ACC112 (cell line): ENCODE results near the gene RNF225.
"Not testable (repeated sequence)": the region's sequence is repeated elsewhere in the genome, so short reads cannot be mapped to it uniquely, and the experiment has no call there.

Source experiments
- H2AFZ ChIP-seq: fragments of 200-600 bp; sonication (generic); one replicate; pipeline ENCODE4 v1.6.0; 2017; ENCODE audit warnings: antibody characterized with exemption, low read length; ENCODE audit not compliant: unreplicated experiment
- H3K27ac ChIP-seq: fragments of 200-600 bp; sonication (generic); 2 replicates; pipeline ENCODE4 v1.5.1; 2014; ENCODE audit warnings: low read depth, mild to moderate bottlenecking, antibody characterized with exemption, low read length, moderate library complexity
- H3K27me3 ChIP-seq: fragments of 200-600 bp; sonication (generic); 2 replicates; pipeline ENCODE4 v1.6.1; 2014; ENCODE audit warnings: mild to moderate bottlenecking, antibody characterized with exemption, low read length, moderate library complexity, mixed read lengths; ENCODE audit not compliant: insufficient read depth
- H3K36me3 ChIP-seq: fragments of 200-600 bp; sonication (generic); 2 replicates; pipeline ENCODE4 v1.6.1; 2016; ENCODE audit warnings: mild to moderate bottlenecking, antibody characterized with exemption, low read length, moderate library complexity, mixed read lengths; ENCODE audit not compliant: insufficient read depth
- H3K4me1 ChIP-seq: fragments of 200-600 bp; sonication (generic); one replicate; pipeline ENCODE4 v1.6.1; 2016; ENCODE audit warnings: low read length, mixed read lengths; ENCODE audit not compliant: insufficient read depth, unreplicated experiment, control insufficient read depth
- H3K4me3 ChIP-seq: fragments of 200-600 bp; sonication (generic); 2 replicates; pipeline ENCODE4 v1.5.1; 2014; ENCODE audit warnings: mild to moderate bottlenecking, low read depth, low read length
- H3K79me2 ChIP-seq: fragments of 200-600 bp; sonication (generic); one replicate; pipeline ENCODE4 v1.6.0; 2016; ENCODE audit warnings: low read length; ENCODE audit not compliant: control insufficient read depth, unreplicated experiment, insufficient read depth

The RNF225 gene

DNA sequence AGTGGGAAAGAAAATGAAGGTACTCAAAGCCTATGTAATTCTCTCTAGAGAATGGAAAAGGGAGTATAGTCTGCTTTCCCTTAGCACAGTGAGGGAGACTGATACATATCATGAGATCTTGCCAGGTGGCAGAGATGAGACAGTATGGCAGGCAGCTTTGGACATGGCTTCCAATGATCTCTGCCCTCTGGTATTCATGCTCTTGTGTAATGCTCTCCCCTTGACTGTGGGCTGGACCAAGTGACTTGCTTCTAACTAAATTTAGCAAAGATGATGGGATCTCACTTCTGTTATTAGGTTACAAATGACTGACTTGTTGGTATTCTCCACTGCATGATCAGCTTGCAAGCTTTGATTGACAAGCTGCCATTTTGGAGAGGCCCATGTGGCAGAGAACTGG, 34.3 kb downstream of the RNF225 start:
- Histone ChIP-seq H3K79me2 (no peaks in the 10 kb centered on the region), H3K4me1 (no peaks in the 10 kb centered on the region), H3K27ac (no peak overlapping the region), H3K36me3 (peaks cover 35% of the 10 kb centered on the region), H2AFZ (no peak overlapping the region), H3K4me3 (no peak overlapping the region), H3K27me3 (no peaks in the 10 kb centered on the region)

DNA sequence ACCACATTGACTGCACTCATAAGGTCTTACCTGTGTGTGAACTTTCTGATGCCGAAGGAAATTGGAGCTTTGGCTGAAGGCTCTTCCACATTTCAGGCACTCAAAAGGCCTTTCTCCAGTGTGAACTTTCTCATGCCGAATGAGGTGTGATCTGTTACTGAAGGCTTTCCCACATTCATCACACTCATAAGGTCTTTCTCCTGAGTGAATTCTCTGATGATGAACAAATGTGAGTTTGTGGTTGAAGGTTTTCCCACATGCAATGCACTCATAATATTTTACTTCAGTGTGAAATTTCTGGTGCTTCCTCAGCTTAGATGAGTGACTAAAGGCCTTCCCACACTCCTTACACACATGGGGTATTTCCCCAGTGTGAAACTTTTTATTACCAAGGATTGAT, 38.8 kb downstream of the RNF225 start:
- H3K4me3 ChIP-seq: no peak overlapping the region
- peaks cover 10% of the 10 kb centered on the region for H3K79me2 ChIP-seq
- no peaks in the 10 kb centered on the region for H3K4me1 ChIP-seq
- H3K36me3 ChIP-seq: peaks cover 67% of the 10 kb centered on the region
- no peaks in the 10 kb centered on the region for H3K27me3 ChIP-seq
- no peak overlapping the region for H3K27ac ChIP-seq
- H2AFZ ChIP-seq: no peak overlapping the region

DNA sequence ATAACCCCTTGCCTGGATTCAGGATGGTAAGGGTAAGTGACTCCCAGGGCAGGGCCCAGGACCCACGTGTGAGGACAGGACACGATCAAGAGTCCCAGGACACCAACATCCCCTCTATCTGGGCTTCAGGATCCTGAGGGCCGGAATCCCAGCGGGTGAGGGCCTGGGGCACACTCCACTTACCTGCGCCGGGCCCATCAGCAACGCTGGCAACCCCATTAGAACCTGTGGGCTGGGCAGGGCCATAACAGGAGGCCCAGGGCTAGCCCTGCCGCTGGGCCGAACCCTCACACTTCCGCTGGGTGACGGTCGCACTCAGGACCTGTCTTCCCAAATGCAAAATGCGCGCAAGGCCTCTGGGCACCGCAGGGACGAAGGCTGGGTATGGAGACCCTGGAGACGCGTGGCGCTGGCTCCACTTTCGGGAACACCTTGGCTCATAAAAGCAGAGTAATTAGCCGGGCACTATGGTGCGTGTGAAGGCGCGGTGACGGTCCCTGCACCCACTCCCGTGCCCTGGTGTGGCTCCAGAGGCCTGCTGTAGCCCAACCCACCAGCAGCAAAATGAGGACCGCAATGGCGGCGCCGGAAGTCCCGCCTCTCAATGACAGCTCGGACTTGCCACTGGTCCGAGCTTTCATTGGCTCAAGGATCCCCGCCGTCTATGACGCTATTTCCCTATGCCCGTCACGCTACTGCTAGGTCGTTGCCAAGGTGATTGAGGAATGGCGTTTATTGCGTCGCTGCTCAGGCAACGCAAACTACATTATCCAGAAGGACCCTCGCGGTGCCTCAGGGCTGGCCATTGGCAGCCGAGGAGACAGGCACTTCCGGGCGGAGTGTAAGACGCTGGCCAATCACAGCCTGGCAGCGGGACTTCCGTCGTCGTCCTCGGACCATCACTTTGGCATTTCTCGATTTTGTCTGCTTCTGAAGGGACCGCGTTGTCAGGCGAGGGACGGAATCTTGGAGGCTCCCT, 44.4 kb downstream of the RNF225 start, which contains the start of gene ZNF132:
Gene ZNF132, minus strand, starts transcription at position 578 of the 979 bp plus-strand sequence. Its CDS starts 332 bp downstream, at position 246.
- H2AFZ ChIP-seq: peak within 1 kb of the TSS; percentile 87
- peaks cover 31% of the 10 kb centered on the region for H3K36me3 ChIP-seq
- peak within 1 kb of the TSS; percentile 80 for H3K4me3 ChIP-seq
- no peaks in the 10 kb centered on the region for H3K4me1 ChIP-seq
- H3K27ac ChIP-seq: peak within 1 kb of the TSS; percentile 63
- no peaks in the 10 kb centered on the region for H3K27me3 ChIP-seq
- peaks cover 15% of the 10 kb centered on the region for H3K79me2 ChIP-seq

DNA sequence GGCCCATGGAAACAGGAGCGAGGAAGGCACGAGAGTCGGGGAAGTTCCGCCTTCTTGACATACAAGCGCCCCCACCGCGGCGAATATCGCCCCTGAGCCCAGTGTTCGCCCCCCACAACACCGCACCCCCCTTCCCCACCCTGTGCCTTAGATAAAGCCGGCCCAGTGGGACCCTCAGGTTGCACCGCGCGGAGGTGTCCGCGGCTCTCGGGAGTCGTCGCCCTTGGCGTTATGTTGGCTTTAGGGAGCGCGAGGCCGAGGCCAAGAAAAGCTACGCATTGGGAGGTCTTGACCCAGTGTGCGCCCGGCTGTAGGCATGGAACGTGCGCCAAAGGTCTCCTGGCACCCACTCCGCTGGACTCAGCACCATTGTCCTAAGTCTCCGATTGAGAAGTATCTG, 45.1 kb downstream of the RNF225 start:
- H3K4me1 ChIP-seq: no peaks in the 10 kb centered on the region
- peak overlapping the region; percentile 80 for H3K4me3 ChIP-seq
- H3K36me3 ChIP-seq: peaks cover 24% of the 10 kb centered on the region
- H3K79me2 ChIP-seq: peaks cover 15% of the 10 kb centered on the region
- H3K27ac ChIP-seq: peak overlapping the region; percentile 63
- peak overlapping the region; percentile 87 for H2AFZ ChIP-seq
- H3K27me3 ChIP-seq: no peaks in the 10 kb centered on the region

GRCh38 chr19:58442986-58443385, 47.5 kb downstream of the RNF225 start:
- not testable (repeated sequence) for H3K4me1 ChIP-seq, H3K4me3 ChIP-seq, H2AFZ ChIP-seq, H3K27ac ChIP-seq, H3K36me3 ChIP-seq, H3K27me3 ChIP-seq
- peaks cover 11% of the 10 kb centered on the region for H3K79me2 ChIP-seq
